ENCODE measurements around the gene HOXA4.

DNA sequence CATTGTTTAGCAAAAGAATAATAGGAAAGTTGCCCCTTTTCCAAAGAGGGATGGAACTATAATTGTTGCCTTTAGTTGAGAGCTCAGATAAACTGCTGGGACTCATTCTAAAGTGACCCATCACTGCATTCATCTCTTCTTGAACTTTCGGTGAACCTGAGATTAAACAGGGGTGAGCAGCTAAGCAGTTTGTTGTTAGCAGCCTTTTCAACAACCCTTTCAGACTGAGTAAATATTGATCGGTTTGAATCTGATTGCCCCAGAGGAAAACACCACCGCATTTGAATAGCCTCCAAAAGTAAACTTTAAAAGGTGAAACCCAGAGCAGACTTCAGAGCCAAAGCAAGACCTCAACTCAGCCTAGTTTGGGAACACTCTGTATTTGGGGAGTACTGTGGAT lies 39.5 kb downstream of the HOXA4 start:
- TF ChIP-seq, protein P1, sequence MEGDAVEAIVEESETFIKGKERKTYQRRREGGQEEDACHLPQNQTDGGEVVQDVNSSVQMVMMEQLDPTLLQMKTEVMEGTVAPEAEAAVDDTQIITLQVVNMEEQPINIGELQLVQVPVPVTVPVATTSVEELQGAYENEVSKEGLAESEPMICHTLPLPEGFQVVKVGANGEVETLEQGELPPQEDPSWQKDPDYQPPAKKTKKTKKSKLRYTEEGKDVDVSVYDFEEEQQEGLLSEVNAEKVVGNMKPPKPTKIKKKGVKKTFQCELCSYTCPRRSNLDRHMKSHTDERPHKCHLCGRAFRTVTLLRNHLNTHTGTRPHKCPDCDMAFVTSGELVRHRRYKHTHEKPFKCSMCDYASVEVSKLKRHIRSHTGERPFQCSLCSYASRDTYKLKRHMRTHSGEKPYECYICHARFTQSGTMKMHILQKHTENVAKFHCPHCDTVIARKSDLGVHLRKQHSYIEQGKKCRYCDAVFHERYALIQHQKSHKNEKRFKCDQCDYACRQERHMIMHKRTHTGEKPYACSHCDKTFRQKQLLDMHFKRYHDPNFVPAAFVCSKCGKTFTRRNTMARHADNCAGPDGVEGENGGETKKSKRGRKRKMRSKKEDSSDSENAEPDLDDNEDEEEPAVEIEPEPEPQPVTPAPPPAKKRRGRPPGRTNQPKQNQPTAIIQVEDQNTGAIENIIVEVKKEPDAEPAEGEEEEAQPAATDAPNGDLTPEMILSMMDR (IDR thresholded peaks at IDR 0.05): no peak
- TF ChIP-seq POLR2A (IDR thresholded peaks at IDR 0.05): no peak
